Neural cell (in vitro differentiated cells): ENCODE data around the gene LARGE1. TPM values are rescaled to one million over a fixed set of nuclear protein-coding genes. Genes with fewer than 3 reads are reported as not detected.

Experiments used
- H2AFZ ChIP-seq: fragments of 200-600, 300-800 bp; sonication (generic), shearing (Covaris generic); 2 replicates; pipeline ENCODE4 v1.6.0; 2014; ENCODE audit warnings: low read depth, mild to moderate bottlenecking, antibody characterized with exemption, low read length, moderate library complexity
- H3F3A ChIP-seq: fragments of 200-600 bp; shearing (Covaris generic); 2 replicates; pipeline ENCODE4 v1.6.1; 2016; ENCODE audit warnings: mild to moderate bottlenecking, moderate library complexity, mixed read lengths, antibody characterized with exemption, low read length; ENCODE audit not compliant: insufficient read depth, poor library complexity, severe bottlenecking
- H3K27ac ChIP-seq: fragments of 200-600, 300-800 bp; sonication (generic), shearing (Covaris generic); 2 replicates; pipeline ENCODE4 v1.5.1; 2014; ENCODE audit warnings: mild to moderate bottlenecking, low read length, moderate library complexity
- H3K27me3 ChIP-seq: fragments of 300-800, 200-600 bp; sonication (generic), shearing (Covaris generic); 2 replicates; pipeline ENCODE4 v1.6.0; 2014; ENCODE audit warnings: mild to moderate bottlenecking, low read depth, low read length, moderate library complexity; ENCODE audit not compliant: insufficient read depth
- H3K36me3 ChIP-seq: fragments of 300-800, 200-600 bp; sonication (generic), shearing (Covaris generic); 2 replicates; pipeline ENCODE4 v1.5.1; 2014; ENCODE audit warnings: mild to moderate bottlenecking, antibody characterized with exemption, low read length, moderate library complexity; ENCODE audit not compliant: insufficient read depth
- H3K4me2 ChIP-seq: fragments of 300-800, 200-600 bp; sonication (generic), shearing (Covaris generic); 2 replicates; pipeline ENCODE4 v1.6.0; 2014; ENCODE audit warnings: mild to moderate bottlenecking, low read length
- H3K4me3 ChIP-seq: fragments of 300-800, 200-600 bp; sonication (generic), shearing (Covaris generic); 2 replicates; pipeline ENCODE4 v1.5.1; 2014; ENCODE audit warnings: mild to moderate bottlenecking, low read length, moderate library complexity
- H3K79me2 ChIP-seq: fragments of 200-600 bp; shearing (Covaris generic); replicated peaks from 2 replicates; pipeline ENCODE4 v1.6.0; 2014; ENCODE audit warnings: mild to moderate bottlenecking, low read length, moderate library complexity; ENCODE audit not compliant: insufficient read depth
- H3K9ac ChIP-seq: fragments of 300-800, 200-600 bp; sonication (generic), shearing (Covaris generic); 2 replicates; pipeline ENCODE4 v1.6.1; 2016; ENCODE audit warnings: mild to moderate bottlenecking, low read length, mixed read lengths
- H3K9me2 ChIP-seq: fragments of 200-600 bp; shearing (Covaris generic); 2 replicates; pipeline ENCODE4 v1.6.1; 2016; ENCODE audit warnings: mild to moderate bottlenecking, low read length, mixed read lengths; ENCODE audit not compliant: insufficient read depth
- H3K9me3 ChIP-seq: fragments of 200-600, 300-800 bp; sonication (generic), shearing (Covaris generic); 2 replicates; pipeline ENCODE4 v1.6.1; 2016; ENCODE audit warnings: mild to moderate bottlenecking, mixed run types, low read length, moderate library complexity, mixed read lengths
- H4K20me1 ChIP-seq: fragments of 200-600 bp; shearing (Covaris generic); 2 replicates; pipeline ENCODE4 v1.6.1; 2016; ENCODE audit warnings: mild to moderate bottlenecking, mixed run types; ENCODE audit not compliant: insufficient read depth
- CTCF ChIP-seq: fragments of 450-650 bp; IDR thresholded peaks from 2 replicates; pipeline ENCODE4 v1.5.1; 2014; ENCODE audit warnings: antibody characterized with exemption, mild to moderate bottlenecking, moderate library complexity; ENCODE audit not compliant: poor library complexity, severe bottlenecking
- EP300 ChIP-seq: fragments of 450-650 bp; conservative IDR thresholded peaks from 2 replicates; pipeline ENCODE4 v1.6.1; 2014; ENCODE audit warnings: antibody characterized with exemption, mild to moderate bottlenecking, moderate library complexity; ENCODE audit not compliant: poor library complexity, severe bottlenecking
- EZH2 ChIP-seq: fragments of 200-600, 300-800 bp; shearing (Covaris generic), sonication (generic); IDR thresholded peaks from 2 replicates; pipeline ENCODE4 v1.6.1; 2014; ENCODE audit warnings: antibody characterized with exemption, low read length, borderline replicate concordance, mild to moderate bottlenecking; ENCODE audit not compliant: insufficient read depth, poor library complexity, severe bottlenecking
- MXI1 ChIP-seq: fragments of 450-650 bp; conservative IDR thresholded peaks from 2 replicates; pipeline ENCODE4 v1.6.1; 2014; ENCODE audit warnings: antibody characterized with exemption, mild to moderate bottlenecking; ENCODE audit not compliant: poor library complexity, severe bottlenecking
- POLR2AphosphoS5 ChIP-seq: IDR thresholded peaks from 2 replicates; pipeline ENCODE4 v1.6.1; 2012
- RAD21 ChIP-seq: fragments of 450-650 bp; conservative IDR thresholded peaks from 2 replicates; pipeline ENCODE4 v1.6.1; 2014; ENCODE audit warnings: antibody characterized with exemption, mild to moderate bottlenecking, moderate library complexity
- REST ChIP-seq: IDR thresholded peaks from 2 replicates; pipeline ENCODE4 v1.6.1; 2012; ENCODE audit warnings: borderline replicate concordance
- SMC3 ChIP-seq: fragments of 450-650 bp; conservative IDR thresholded peaks from 2 replicates; pipeline ENCODE4 v1.6.1; 2014; ENCODE audit warnings: antibody characterized with exemption, mild to moderate bottlenecking, moderate library complexity; ENCODE audit not compliant: poor library complexity
- TAF1 ChIP-seq: IDR thresholded peaks from 2 replicates; pipeline ENCODE4 v1.6.1; 2012; ENCODE audit warnings: low read depth
- polyA plus RNA-seq: library from polyadenylated mRNA; depleted of rRNA; stranded (reverse); fragments of >200 nt; gene quantifications from 2 replicates; pipeline ENCODE4 v1.2.3, GENCODE V29; 2014

The LARGE1 gene
- polyA plus RNA-seq, 1 donor from 2014 or later, result 27.5 TPM

- H3K9me3 ChIP-seq, result no peaks in the 10 kb centered on the region
- H3K27me3 ChIP-seq, result no peaks in the 10 kb centered on the region
- H3K9ac ChIP-seq, result no peak overlapping the region
- no peaks in the 10 kb centered on the region for H4K20me1 ChIP-seq
- H3K9me2 ChIP-seq, result no peaks in the 10 kb centered on the region
- H3K36me3 ChIP-seq, result no peaks in the 10 kb centered on the region
- H3K79me2 ChIP-seq, result no peaks in the 10 kb centered on the region
- H3F3A ChIP-seq, result no peaks in the 10 kb centered on the region
- no peak overlapping the region for H3K4me3 ChIP-seq
- TF ChIP-seq EP300, result no peak
- no peak for TF ChIP-seq EZH2
- no peak for TF ChIP-seq REST
- TF ChIP-seq SMC3, result no peak
- no peak for TF ChIP-seq MXI1
- no peak for TF ChIP-seq CTCF
- no peak for TF ChIP-seq POLR2AphosphoS5
- no peak overlapping the region for H3K27ac ChIP-seq
- no peak overlapping the region for H3K4me2 ChIP-seq
- no peak overlapping the region for H2AFZ ChIP-seq
Measured at GRCh38 chr22:33421859-33422258, 498.4 kb downstream of the LARGE1 start.

GRCh38 chr22:33418484-33418883 is 501.8 kb downstream of the LARGE1 start:
- Histone ChIP-seq H2AFZ (no peak overlapping the region), H3K4me2 (no peak overlapping the region), H4K20me1 (no peaks in the 10 kb centered on the region), H3K9me2 (no peaks in the 10 kb centered on the region), H3F3A (no peaks in the 10 kb centered on the region), H3K79me2 (no peaks in the 10 kb centered on the region), H3K9ac (no peak overlapping the region), H3K4me3 (no peak overlapping the region), H3K36me3 (no peaks in the 10 kb centered on the region), H3K9me3 (peaks cover 3% of the 10 kb centered on the region), H3K27me3 (no peaks in the 10 kb centered on the region), H3K27ac (no peak overlapping the region)
- TF ChIP-seq MXI1 (no peak), RAD21 (no peak), SMC3 (no peak), TAF1 (no peak)

- Histone ChIP-seq H3K27me3 (no peaks in the 10 kb centered on the region), H3K4me3 (no peak overlapping the region), H3K9ac (no peak overlapping the region), H4K20me1 (no peaks in the 10 kb centered on the region), H3K27ac (no peak overlapping the region), H3K9me2 (no peaks in the 10 kb centered on the region), H3K4me2 (no peak overlapping the region), H2AFZ (no peak overlapping the region), H3K9me3 (peaks cover 3% of the 10 kb centered on the region), H3K36me3 (no peaks in the 10 kb centered on the region), H3K79me2 (no peaks in the 10 kb centered on the region), H3F3A (no peaks in the 10 kb centered on the region)
- no peak for TF ChIP-seq SMC3
- no peak for TF ChIP-seq EP300
- no peak for TF ChIP-seq RAD21
- no peak for TF ChIP-seq MXI1
- no peak for TF ChIP-seq CTCF
- TF ChIP-seq POLR2AphosphoS5, result no peak
- TF ChIP-seq REST, result no peak
- no peak for TF ChIP-seq TAF1
- no peak for TF ChIP-seq EZH2
Measured at GRCh38 chr22:33415401-33415800, 504.9 kb downstream of the LARGE1 start.
